ENCODE data around the gene PACRG. TPM values are rescaled to one million over a fixed set of nuclear protein-coding genes. Genes with fewer than 3 reads are reported as not detected.

PACRG gene
- total RNA-seq, 2 experiments from 2014 or later: 0.66 to 0.81 TPM

GRCh38 chr6:162680367-162680766 is 47.4 kb upstream of the PACRG start:
- no peak overlapping the region for H3K4me3 Mint-ChIP-seq
- no peak overlapping the region for H3K27ac Mint-ChIP-seq
- DNase-seq (no peak), ATAC-seq (ENCODE audit: poor library complexity) (no peak)
- H3K4me1 Mint-ChIP-seq (ENCODE audit: low read depth): no peaks in the 10 kb centered on the region
- no peaks in the 10 kb centered on the region for H3K36me3 Mint-ChIP-seq (ENCODE audit: low read depth)
- no peak for TF ChIP-seq CTCF (IDR thresholded peaks at IDR 0.05)
- Histone ChIP-seq H3K4me1 (ENCODE audit: insufficient read depth, low read length) (no peaks in the 10 kb centered on the region), H3K4me3 (ENCODE audit: low read length) (no peak overlapping the region), H3K36me3 (ENCODE audit: insufficient read depth, low read length) (no peaks in the 10 kb centered on the region), H3K9me3 (ENCODE audit: control insufficient read depth in 1 of 2, insufficient read depth in 1 of 2, low read length in 2 of 2) (no peaks in the 10 kb centered on the region), H3K27me3 (ENCODE audit: control insufficient read depth in 1 of 2, insufficient read depth in 2 of 2, low read length in 2 of 2) (no peaks in the 10 kb centered on the region), H3K27ac (ENCODE audit: low read depth in 1 of 2, low read length in 2 of 2) (no peak overlapping the region)
- POLR2A ChIA-PET: no interaction called here
- no peaks in the 10 kb centered on the region for H3K27me3 Mint-ChIP-seq
- intact Hi-C loops (cut with DNase I, micrococcal nuclease): no loop called here
- CTCF ChIA-PET: no interaction called here
- H3K9me3 Mint-ChIP-seq: no peaks in the 10 kb centered on the region

DNA sequence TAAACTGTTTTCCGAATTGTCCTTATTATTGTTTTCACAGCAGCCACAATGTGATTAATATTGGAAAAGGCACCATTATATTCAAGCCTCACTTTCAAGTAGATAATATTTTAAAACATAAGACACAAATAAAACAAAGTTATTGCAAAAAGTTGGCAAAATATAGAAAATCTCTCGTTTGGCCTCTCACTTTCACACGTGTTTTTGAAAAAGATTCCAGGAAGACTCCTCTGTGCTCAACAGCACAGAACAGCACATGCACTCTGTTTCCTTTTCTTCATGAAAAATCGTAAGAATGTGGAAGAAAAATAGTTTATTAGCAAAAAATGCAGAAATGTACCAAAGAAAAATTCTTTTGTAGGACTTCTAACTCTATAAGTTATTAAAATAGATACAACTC is 46.9 kb upstream of the PACRG start:
- H3K27me3 ChIP-seq (ENCODE audit: control insufficient read depth in 1 of 2, insufficient read depth in 2 of 2, low read length in 2 of 2): no peaks in the 10 kb centered on the region
- ChIA-PET POLR2A (no interaction called here), CTCF (no interaction called here)
- no peaks in the 10 kb centered on the region for H3K4me1 ChIP-seq (ENCODE audit: insufficient read depth, low read length)
- H3K4me1 Mint-ChIP-seq (ENCODE audit: low read depth): no peaks in the 10 kb centered on the region
- TF ChIP-seq CTCF (IDR thresholded peaks at IDR 0.05): no peak
- H3K27ac ChIP-seq (ENCODE audit: low read depth in 1 of 2, low read length in 2 of 2): no peak overlapping the region
- intact Hi-C loops (cut with DNase I, micrococcal nuclease): no loop called here
- H3K27ac Mint-ChIP-seq: no peak overlapping the region
- ATAC-seq (ENCODE audit: poor library complexity): no peak
- no peaks in the 10 kb centered on the region for H3K9me3 Mint-ChIP-seq
- H3K36me3 Mint-ChIP-seq (ENCODE audit: low read depth): no peaks in the 10 kb centered on the region
- H3K4me3 Mint-ChIP-seq: no peak overlapping the region
- no peaks in the 10 kb centered on the region for H3K36me3 ChIP-seq (ENCODE audit: insufficient read depth, low read length)
- H3K9me3 ChIP-seq (ENCODE audit: control insufficient read depth in 1 of 2, insufficient read depth in 1 of 2, low read length in 2 of 2): no peaks in the 10 kb centered on the region
- H3K4me3 ChIP-seq (ENCODE audit: low read length): no peak overlapping the region
- no peak for DNase-seq
- H3K27me3 Mint-ChIP-seq: no peaks in the 10 kb centered on the region

DNA sequence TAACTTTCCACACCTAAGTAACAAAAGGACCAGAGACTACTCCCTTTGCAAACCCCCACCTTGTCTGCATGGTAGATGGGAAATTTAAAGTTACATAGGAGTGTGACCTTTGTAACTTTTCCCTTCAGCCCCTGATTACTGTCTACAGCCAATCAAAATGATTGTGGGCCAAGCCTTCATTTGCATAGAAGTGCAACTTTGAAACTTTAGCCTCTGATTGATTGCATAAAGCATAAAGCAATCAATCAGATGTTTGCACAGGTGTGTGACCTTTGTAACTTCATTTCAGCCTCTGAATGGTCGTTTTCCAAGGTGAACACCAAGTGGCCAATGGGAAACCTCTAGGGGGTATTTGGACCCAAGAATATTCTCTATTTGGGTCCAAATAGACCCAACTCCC is 46.3 kb upstream of the PACRG start:
- Mint-ChIP-seq H3K9me3 (no peaks in the 10 kb centered on the region), H3K4me1 (ENCODE audit: low read depth) (no peaks in the 10 kb centered on the region), H3K36me3 (ENCODE audit: low read depth) (no peaks in the 10 kb centered on the region), H3K4me3 (no peak overlapping the region), H3K27ac (no peak overlapping the region), H3K27me3 (no peaks in the 10 kb centered on the region)
- H3K4me3 ChIP-seq (ENCODE audit: low read length): no peak overlapping the region
- no peak overlapping the region for H3K27ac ChIP-seq (ENCODE audit: low read depth in 1 of 2, low read length in 2 of 2)
- no peaks in the 10 kb centered on the region for H3K36me3 ChIP-seq (ENCODE audit: insufficient read depth, low read length)
- no peaks in the 10 kb centered on the region for H3K9me3 ChIP-seq (ENCODE audit: control insufficient read depth in 1 of 2, insufficient read depth in 1 of 2, low read length in 2 of 2)
- ChIA-PET POLR2A (no interaction called here), CTCF (no interaction called here)
- DNase-seq (no peak), ATAC-seq (ENCODE audit: poor library complexity) (no peak)
- no peaks in the 10 kb centered on the region for H3K4me1 ChIP-seq (ENCODE audit: insufficient read depth, low read length)
- intact Hi-C loops (cut with DNase I, micrococcal nuclease): no loop called here
- no peak for TF ChIP-seq CTCF (IDR thresholded peaks at IDR 0.05)
- no peaks in the 10 kb centered on the region for H3K27me3 ChIP-seq (ENCODE audit: control insufficient read depth in 1 of 2, insufficient read depth in 2 of 2, low read length in 2 of 2)
